Hepatocyte (in vitro differentiated cells): ENCODE data around the gene SH3BGRL2. TPM values are rescaled to one million over a fixed set of nuclear protein-coding genes. Genes with fewer than 3 reads are reported as not detected.

ENCODE experiments used
- DNase-seq: peaks from one replicate; pipeline ENCODE4 v3.0.0-alpha.2; 2016; ENCODE audit warnings: low spot score
- H2AFZ ChIP-seq: fragments of 200-600 bp; sonication (generic); 2 replicates; pipeline ENCODE4 v1.6.0; 2016; ENCODE audit warnings: antibody characterized with exemption, mild to moderate bottlenecking
- H3K27ac ChIP-seq: fragments of 200-600 bp; sonication (generic); 2 replicates; pipeline ENCODE4 v1.5.1; 2016; ENCODE audit warnings: mild to moderate bottlenecking
- H3K27me3 ChIP-seq: fragments of 200-600 bp; sonication (generic); 2 replicates; pipeline ENCODE4 v1.6.1; 2016
- H3K36me3 ChIP-seq: fragments of 200-600 bp; sonication (generic); replicated peaks from 2 replicates; pipeline ENCODE4 v1.5.1; 2016; ENCODE audit warnings: low read depth; ENCODE audit not compliant: insufficient read depth
- H3K4me1 ChIP-seq: fragments of 200-600 bp; sonication (generic); 2 replicates; pipeline ENCODE4 v1.5.1; 2016; ENCODE audit warnings: mild to moderate bottlenecking, moderate library complexity; ENCODE audit not compliant: insufficient read depth
- H3K4me2 ChIP-seq: fragments of 200-600 bp; sonication (generic); 2 replicates; pipeline ENCODE4 v1.6.0; 2016
- H3K4me3 ChIP-seq: fragments of 200-600 bp; sonication (generic); 2 replicates; pipeline ENCODE4 v1.5.1; 2016; ENCODE audit warnings: mild to moderate bottlenecking
- H3K79me2 ChIP-seq: fragments of 200-600 bp; sonication (generic); 2 replicates; pipeline ENCODE4 v1.6.0; 2017; ENCODE audit warnings: mild to moderate bottlenecking
- H3K9me2 ChIP-seq: fragments of 200-600 bp; sonication (generic); replicated peaks from 2 replicates; pipeline ENCODE4 v1.6.0; 2017; ENCODE audit warnings: mild to moderate bottlenecking; ENCODE audit not compliant: insufficient read depth
- H3K9me3 ChIP-seq: fragments of 200-600 bp; sonication (generic); 2 replicates; pipeline ENCODE4 v1.5.1; 2016; ENCODE audit warnings: low read depth, mild to moderate bottlenecking
- H4K20me1 ChIP-seq: fragments of 200-600 bp; sonication (generic); 2 replicates; pipeline ENCODE4 v1.6.0; 2016; ENCODE audit warnings: mild to moderate bottlenecking; ENCODE audit not compliant: insufficient read depth, poor library complexity, severe bottlenecking
- CTCF ChIP-seq: fragments of 200-600 bp; sonication (generic); IDR thresholded peaks from 2 replicates; pipeline ENCODE4 v1.5.1; 2016; ENCODE audit warnings: antibody characterized with exemption, mild to moderate bottlenecking; ENCODE audit not compliant: poor library complexity
- EZH2 ChIP-seq: fragments of 200-600 bp; sonication (generic); IDR thresholded peaks from 2 replicates; pipeline ENCODE4 v1.6.1; 2016; ENCODE audit warnings: antibody characterized with exemption, mild to moderate bottlenecking, borderline replicate concordance
- EZH2phosphoT487 ChIP-seq: fragments of 200-600 bp; sonication (generic); IDR thresholded peaks from one replicate; pipeline ENCODE4 v1.6.1; 2018; ENCODE audit warnings: antibody characterized with exemption, mild to moderate bottlenecking, low read depth, moderate library complexity; ENCODE audit not compliant: unreplicated experiment, severe bottlenecking
- WGBS: methylation state at CpG from one replicate; pipeline ENCODE4 v1.1.6; 2016; ENCODE audit warnings: low lambda C conversion rate; ENCODE audit errors: missing lambda C conversion rate; 5-methylcytosine and 5-hydroxymethylcytosine counted together
- polyA plus RNA-seq: library from polyadenylated mRNA; unstranded; fragments of >200 nt; fragmentation: Nextera tagmentation; extraction: Ambion mirVana; gene quantifications from 2 replicates; pipeline ENCODE4 v1.2.1, GENCODE V29; 2016
- total RNA-seq: library from RNA; depleted of rRNA; stranded (reverse); fragments of >200 nt; gene quantifications from 2 replicates; pipeline ENCODE4 v1.2.3, GENCODE V29; 2014

SH3BGRL2 gene
- total and polyA plus RNA-seq, 2 experiments from 2014 or later, result 24.1 to 71.4 TPM

GRCh38 chr6:79712144-79712543, 81.0 kb downstream of the SH3BGRL2 start:
- Histone ChIP-seq H3K4me2 (no peak overlapping the region), H4K20me1 (no peaks in the 10 kb centered on the region), H3K36me3 (no peaks in the 10 kb centered on the region), H3K4me3 (no peak overlapping the region), H3K27me3 (no peaks in the 10 kb centered on the region), H3K9me2 (no peaks in the 10 kb centered on the region), H2AFZ (no peak overlapping the region), H3K79me2 (no peaks in the 10 kb centered on the region), H3K4me1 (no peaks in the 10 kb centered on the region), H3K27ac (no peak overlapping the region), H3K9me3 (no peaks in the 10 kb centered on the region)
- no peak for DNase-seq
- no peak for TF ChIP-seq EZH2phosphoT487
- no peak for TF ChIP-seq EZH2
- 90% methylated on average over 2 of the region's 2 CpGs for WGBS

GRCh38 chr6:79712616-79713135, 81.5 kb downstream of the SH3BGRL2 start:
- DNase-seq, result no peak
- Histone ChIP-seq H3K27ac (no peak overlapping the region), H3K27me3 (no peaks in the 10 kb centered on the region), H3K79me2 (no peaks in the 10 kb centered on the region), H3K9me3 (no peaks in the 10 kb centered on the region), H3K4me1 (no peaks in the 10 kb centered on the region), H3K4me3 (no peak overlapping the region), H3K4me2 (no peak overlapping the region), H2AFZ (no peak overlapping the region), H3K36me3 (no peaks in the 10 kb centered on the region), H4K20me1 (no peaks in the 10 kb centered on the region), H3K9me2 (no peaks in the 10 kb centered on the region)
- 95% methylated on average over 9 of the region's 9 CpGs for WGBS
- TF ChIP-seq EZH2phosphoT487 (no peak), CTCF (no peak), EZH2 (no peak)

GRCh38 chr6:79713701-79714322, 82.7 kb downstream of the SH3BGRL2 start:
- Histone ChIP-seq H3K4me3 (no peak overlapping the region), H3K9me2 (no peaks in the 10 kb centered on the region), H4K20me1 (no peaks in the 10 kb centered on the region), H3K9me3 (no peaks in the 10 kb centered on the region), H3K79me2 (no peaks in the 10 kb centered on the region), H3K27me3 (no peaks in the 10 kb centered on the region), H3K4me1 (no peaks in the 10 kb centered on the region), H3K27ac (no peak overlapping the region), H2AFZ (no peak overlapping the region), H3K4me2 (no peak overlapping the region), H3K36me3 (no peaks in the 10 kb centered on the region)
- peak; percentile 77 for DNase-seq
- WGBS, result 23% methylated on average over 5 of the region's 5 CpGs
- TF ChIP-seq CTCF, result peak; percentile 87
- TF ChIP-seq EZH2, result no peak

GRCh38 chr6:79717989-79718388, 86.9 kb downstream of the SH3BGRL2 start:
- Histone ChIP-seq H3K9me2 (no peaks in the 10 kb centered on the region), H2AFZ (no peak overlapping the region), H3K4me1 (no peaks in the 10 kb centered on the region), H3K4me3 (no peak overlapping the region), H3K27me3 (no peaks in the 10 kb centered on the region), H3K4me2 (no peak overlapping the region), H3K36me3 (no peaks in the 10 kb centered on the region), H4K20me1 (no peaks in the 10 kb centered on the region), H3K27ac (no peak overlapping the region), H3K9me3 (no peaks in the 10 kb centered on the region), H3K79me2 (no peaks in the 10 kb centered on the region)
- WGBS, result 96% methylated on average over 2 of the region's 2 CpGs
- no peak for DNase-seq
- TF ChIP-seq EZH2phosphoT487 (no peak), EZH2 (no peak), CTCF (no peak)
